Measurements from ENCODE around the gene DGKQ. TPM values are rescaled to one million over a fixed set of nuclear protein-coding genes. Genes with fewer than 3 reads are reported as not detected.

Gene DGKQ
- total and polyA plus RNA-seq, 2 of the 8 experiments (the other 6 are each of a cell fraction or from before 2014, with no cell fraction given), result 7.3 to 9.7 TPM

DNA sequence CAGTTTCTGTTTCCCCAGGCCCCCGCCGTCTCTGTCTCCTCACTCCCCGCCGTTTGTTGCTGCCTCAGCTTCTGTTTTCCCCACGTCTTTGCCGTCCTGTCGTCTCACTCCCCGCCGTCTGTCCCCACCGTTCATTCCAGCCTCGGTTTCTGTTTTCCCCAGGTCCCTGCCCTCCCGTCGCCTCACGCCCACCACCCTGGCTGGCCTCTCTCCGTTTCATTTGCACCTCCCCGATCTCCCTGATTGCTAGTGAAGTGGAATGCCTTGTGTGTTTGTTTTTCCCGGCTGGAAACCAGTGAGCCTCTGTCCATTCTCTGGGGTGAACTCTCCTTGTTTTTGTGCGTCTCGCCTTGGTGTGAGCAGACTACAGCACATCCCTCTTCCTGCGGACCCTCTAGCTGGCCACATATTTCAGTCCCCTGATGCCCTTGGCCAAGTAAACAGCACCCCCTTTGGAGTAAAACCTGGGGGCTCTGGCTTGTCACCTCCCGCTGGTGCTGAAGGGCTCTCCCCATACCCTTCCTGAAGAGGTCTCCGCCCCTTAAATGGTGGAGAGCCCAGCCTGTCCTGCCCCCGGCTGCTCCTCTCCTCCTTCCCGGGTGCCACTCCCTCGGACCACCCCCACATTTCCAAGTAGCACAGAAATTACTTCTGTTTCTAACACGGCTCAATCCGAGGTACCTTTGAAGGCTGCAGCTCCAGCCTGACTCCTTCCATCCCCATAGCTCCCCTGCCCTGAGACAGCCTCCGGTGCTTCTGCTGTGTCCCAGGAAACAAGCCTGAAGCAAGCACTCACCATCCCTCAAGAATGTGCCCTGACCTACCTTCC lies 27.9 kb downstream of the DGKQ start:
- Histone ChIP-seq H3K14ac (ENCODE audit: insufficient read length) (no peak overlapping the region), H3K9me3 (ENCODE audit: insufficient read depth in 2 of 2, low read depth in 1 of 2, low read length in 1 of 2) (no peaks in the 10 kb centered on the region), H3K18ac (ENCODE audit: extremely low read depth, low read length) (peak overlapping the region; percentile 60), H3K4me1 (replicated peaks in 1 of 4; ENCODE audit: control insufficient read depth in 3 of 4, insufficient read depth in 4 of 4, low read length in 3 of 4) (peaks cover 3 to 10% (median 8%) of the 10 kb centered on the region in 4 experiments), H2AK5ac (ENCODE audit: low read depth, low read length) (0 out of 2 replicates have a peak overlapping the region, but pooled peaks have one; percentile 5), H3K23me2 (ENCODE audit: low read depth, low read length) (peaks cover 6% of the 10 kb centered on the region; the same call in 1 of the 2 replicates), H2BK15ac (ENCODE audit: low read length) (peak overlapping the region; percentile 61), H3K4me3 (ENCODE audit: extremely low read depth in 1 of 4, insufficient read depth in 2 of 4, low read depth in 3 of 4, low read length in 4 of 4) (peak overlapping the region in 3 of 4 experiments; percentile 5 to 51 (median 14); a peak in 5 of 8 replicates), H4K8ac (ENCODE audit: extremely low read depth, insufficient read depth, low read length) (peak overlapping the region; percentile 9; the same call in 1 of the 2 replicates), H2BK12ac (ENCODE audit: low read depth, low read length) (peak overlapping the region; percentile 68; the same call in 1 of the 2 replicates), H3K56ac (replicated peaks; ENCODE audit: insufficient read length, low read depth, low read length) (no peak overlapping the region), H4K5ac (ENCODE audit: insufficient read length, low read depth, low read length) (peak overlapping the region; percentile 38), H3K27ac (ENCODE audit: low read depth, low read length) (no peak overlapping the region), H3K36me3 (ENCODE audit: control insufficient read depth in 2 of 4, insufficient read depth in 4 of 4, low read length in 3 of 4) (no peaks in the 10 kb centered on the region), H2BK120ac (replicated peaks; ENCODE audit: low read depth, low read length) (no peak overlapping the region), H2BK20ac (ENCODE audit: low read length) (no peak overlapping the region), H4K91ac (replicated peaks; ENCODE audit: insufficient read length, low read length) (peak overlapping the region; percentile 46), H4K20me1 (replicated peaks in 1 of 2; ENCODE audit: control insufficient read depth in 1 of 2, insufficient read depth in 2 of 2, low read length in 2 of 2) (peaks cover 0 to under 1% of the 10 kb centered on the region in 2 experiments), H3K9ac (replicated peaks in 1 of 4; ENCODE audit: extremely low read depth in 1 of 4, low read depth in 3 of 4, low read length in 3 of 4) (no peak overlapping the region; a peak in 1 of 7 replicates), H3K27me3 (replicated peaks in 1 of 4; ENCODE audit: control insufficient read depth in 3 of 4, extremely low read depth in 1 of 4, insufficient read depth in 3 of 4, low read length in 3 of 4) (peaks cover 0 to 11% (median 6%) of the 10 kb centered on the region in 4 experiments; a peak in 4 of 7 replicates), H2BK5ac (ENCODE audit: low read depth, low read length) (peak overlapping the region; percentile 44; the same call in 1 of the 2 replicates), H3K79me2 (ENCODE audit: control insufficient read depth in 1 of 2, insufficient read depth in 2 of 2, low read length in 2 of 2) (no peaks in the 10 kb centered on the region), H3K4ac (replicated peaks; ENCODE audit: insufficient read length, low read depth, low read length) (peak overlapping the region; percentile 44), H2AFZ (ENCODE audit: low read length) (peak overlapping the region; percentile 83), H3K4me2 (ENCODE audit: insufficient read depth in 1 of 2, low read depth in 2 of 2, low read length in 2 of 2) (peak overlapping the region; percentile 69 to 83), H3K79me1 (ENCODE audit: low read depth, low read length) (no peaks in the 10 kb centered on the region), H3K23ac (ENCODE audit: insufficient read length) (no peak overlapping the region)
- DNase-seq (ENCODE audit: low read depth in 1 of 2, low spot score in 2 of 2) (peak in 1 of 2 experiments; percentile 49), FAIRE-seq (no peak)
- no peak for TF ChIP-seq KDM4A (IDR thresholded peaks at IDR 0.05; ENCODE audit: low read depth, low read length, severe bottlenecking)
- no peak for TF ChIP-seq POU5F1 (IDR thresholded peaks at IDR 0.05; ENCODE audit: low read depth, low read length)
- no peak for TF ChIP-seq CREB1 (IDR thresholded peaks at IDR 0.05)
- TF ChIP-seq SUZ12 (IDR thresholded peaks at IDR 0.05; ENCODE audit: low read length), result no peak
- TF ChIP-seq SIX5 (IDR thresholded peaks at IDR 0.05; ENCODE audit: low read depth, low read length), result no peak
- no peak for TF ChIP-seq CBX8 (IDR thresholded peaks at IDR 0.05; ENCODE audit: borderline replicate concordance, low read depth, low read length)
- CTCF ChIA-PET (ENCODE audit: partially characterized antibody), result interaction anchor here (1.0 kb wide), 1 partner anchor 18 kb away, joined by 3 read pairs; no protein-coding TSS in a partner anchor
- WGBS, 2 experiments (ENCODE audit: extremely low coverage in 1 of 2, insufficient coverage in 1 of 2, insufficient read length in 1 of 2, insufficient replicate concordance in 2 of 2, low coverage in 1 of 2, low lambda C conversion rate in 2 of 2, missing lambda C conversion rate in 1 of 2), result 42% methylated on average over 28 of the region's 28 CpGs; no CpG with 5 or more reads in 1 of the 2 experiments
- POLR2A ChIA-PET (ENCODE audit: partially characterized antibody), result interaction anchor here (0.5 to 1.7 kb wide), 2 partner anchors 13 to 187 kb away, joined by 3 to 4 read pairs; partner anchors contain the start of genes GAK and TMEM175

Data from H1 (cell line).